Right hindlimb (tissue), 1 donor: ENCODE measurements around the gene STK39.
"Not testable (repeated sequence)": the region's sequence is repeated elsewhere in the genome, so short reads cannot be mapped to it uniquely, and the experiment has no call there.

ENCODE experiments used
- DNase-seq: peaks from one replicate; pipeline ENCODE4 v3.0.0-alpha.2; 2018

Gene STK39

GRCh38 chr2:168247341-168248261, at the start of gene STK39:
Gene STK39, minus strand, starts transcription at chr2:168247595. Its CDS starts 160 bp downstream, at chr2:168247435.
- DNase-seq = peak; percentile 91

GRCh38 chr2:168295051-168295450, 47.7 kb upstream of the STK39 start:
- no peak for DNase-seq

- no peak for DNase-seq
These were observed 47.0 kb upstream of the STK39 start for GRCh38 chr2:168294409-168294808.

GRCh38 chr2:168293766-168294165, 46.4 kb upstream of the STK39 start:
- DNase-seq = no peak

GRCh38 chr2:168290391-168290790, 43.0 kb upstream of the STK39 start:
- no peak for DNase-seq

- no peak for DNase-seq
These were observed 42.5 kb upstream of the STK39 start for GRCh38 chr2:168289880-168290279.

GRCh38 chr2:168286535-168286934, 39.1 kb upstream of the STK39 start:
- DNase-seq = no peak

GRCh38 chr2:168278424-168278888, 31.1 kb upstream of the STK39 start:
- DNase-seq = no peak

- no peak for DNase-seq
These were observed 29.9 kb upstream of the STK39 start for GRCh38 chr2:168277276-168277675.

GRCh38 chr2:168272225-168272624, 24.8 kb upstream of the STK39 start:
- no peak for DNase-seq

GRCh38 chr2:168262926-168263325, 15.5 kb upstream of the STK39 start:
- not testable (repeated sequence) for DNase-seq

- DNase-seq = no peak
These were observed 9.1 kb upstream of the STK39 start for GRCh38 chr2:168256448-168256847.

- peak; percentile 30 for DNase-seq
These were observed 8.5 kb upstream of the STK39 start for GRCh38 chr2:168255866-168256265.

GRCh38 chr2:168255103-168255502, 7.7 kb upstream of the STK39 start:
- DNase-seq = no peak

GRCh38 chr2:168254158-168254935, 7.0 kb upstream of the STK39 start:
- DNase-seq = no peak

- no peak for DNase-seq
These were observed 6.0 kb upstream of the STK39 start for GRCh38 chr2:168253379-168253778.

- DNase-seq = no peak
These were observed 5.6 kb upstream of the STK39 start for GRCh38 chr2:168252976-168253375.

- DNase-seq = peak; percentile 78
These were observed 683 bp downstream of the STK39 start for GRCh38 chr2:168246483-168247340.

GRCh38 chr2:168246072-168246482, 1.3 kb downstream of the STK39 start:
- DNase-seq = no peak

- no peak for DNase-seq
These were observed 2.1 kb downstream of the STK39 start for GRCh38 chr2:168245074-168245825.

GRCh38 chr2:168244318-168244717, 3.1 kb downstream of the STK39 start:
- no peak for DNase-seq

- DNase-seq = no peak
These were observed 4.3 kb downstream of the STK39 start for GRCh38 chr2:168243061-168243460.
